Suprapubic skin (tissue), 4 donors: ENCODE data around the gene PIK3R3. TPM values are rescaled to one million over a fixed set of nuclear protein-coding genes. Genes with fewer than 3 reads are reported as not detected.

Experiments used
- DNase-seq, 2 donors: peaks; one replicate each; pipeline ENCODE4 v3.0.0-alpha.2; 2019; ENCODE audit warnings: low spot score in 2 of 2
- H3K27ac ChIP-seq: fragments of 200-600 bp; sonication (generic); one replicate; pipeline ENCODE4 v1.5.1; 2019
- H3K27me3 ChIP-seq: fragments of 200-600 bp; sonication (generic); one replicate; pipeline ENCODE4 v1.5.1; 2019
- H3K36me3 ChIP-seq: fragments of 200-600 bp; sonication (generic); one replicate; pipeline ENCODE4 v1.5.1; 2019
- H3K4me1 ChIP-seq: fragments of 200-600 bp; sonication (generic); one replicate; pipeline ENCODE4 v1.5.1; 2019
- H3K4me3 ChIP-seq: fragments of 200-600 bp; sonication (generic); one replicate; pipeline ENCODE4 v1.5.1; 2019; ENCODE audit warnings: mild to moderate bottlenecking
- H3K9me3 ChIP-seq: fragments of 200-600 bp; sonication (generic); one replicate; pipeline ENCODE4 v1.5.1; 2019
- CTCF ChIP-seq, 2 donors: fragments of 200-600 bp in 1 of 2; fragments of 450-650 bp in 1 of 2; sonication (generic) in 1 of 2; IDR thresholded peaks; one replicate each; pipeline ENCODE4 v1.5.1; 2016 to 2019; ENCODE audit warnings: antibody characterized with exemption in 2 of 2, mild to moderate bottlenecking in 1 of 2, moderate library complexity in 1 of 2
- EP300 ChIP-seq: sonication (generic); formaldehyde crosslinking; IDR thresholded peaks from one replicate; pipeline ENCODE4 v1.6.1; 2017; ENCODE audit warnings: antibody characterized with exemption
- POLR2A ChIP-seq, 2 donors: fragments of 450-650 bp; IDR thresholded peaks; one replicate each; pipeline ENCODE4 v1.6.1; 2017; ENCODE audit warnings: antibody characterized with exemption in 2 of 2, mild to moderate bottlenecking in 2 of 2, moderate library complexity in 2 of 2
- POLR2AphosphoS5 ChIP-seq, 3 donors: sonication (generic); formaldehyde crosslinking; IDR thresholded peaks; one replicate each; pipeline ENCODE4 v1.6.1; 2017; ENCODE audit warnings: antibody characterized with exemption in 3 of 3
- WGBS: methylation state at CpG from one replicate; pipeline ENCODE4 v1.1.5; 2018; 5-methylcytosine and 5-hydroxymethylcytosine counted together
- total RNA-seq, 4 donors: library from RNA; depleted of rRNA; stranded (reverse); fragments of >200 nt; gene quantifications; one replicate each; pipeline ENCODE4 v1.1.0, GENCODE V29; 2016

Gene PIK3R3
- total RNA-seq, 4 donors from 2014 or later = 6.1 to 16.5 (median 11.2) TPM

- H3K27ac ChIP-seq = no peak overlapping the region
- H3K4me1 ChIP-seq = no peaks in the 10 kb centered on the region
- H3K9me3 ChIP-seq = no peaks in the 10 kb centered on the region
- no peak for DNase-seq
- no peak overlapping the region for H3K4me3 ChIP-seq
- no peaks in the 10 kb centered on the region for H3K36me3 ChIP-seq
- 90% methylated on average over 5 of the region's 5 CpGs for WGBS
- TF ChIP-seq EP300 (no peak), CTCF (IDR thresholded peaks at IDR 0.05) (no peak), POLR2AphosphoS5 (IDR thresholded peaks at IDR 0.05) (no peak), POLR2A (IDR thresholded peaks at IDR 0.05) (no peak)
- H3K27me3 ChIP-seq = no peaks in the 10 kb centered on the region
These were observed 14.5 kb downstream of the PIK3R3 start for GRCh38 chr1:46117810-46118494.

- H3K4me1 ChIP-seq = no peaks in the 10 kb centered on the region
- DNase-seq = no peak
- H3K36me3 ChIP-seq = no peaks in the 10 kb centered on the region
- TF ChIP-seq POLR2AphosphoS5 (IDR thresholded peaks at IDR 0.05) (no peak), EP300 (no peak), POLR2A (IDR thresholded peaks at IDR 0.05) (no peak), CTCF (IDR thresholded peaks at IDR 0.05) (no peak)
- H3K27ac ChIP-seq = no peak overlapping the region
- WGBS = 77% methylated on average over 2 of the region's 2 CpGs
- H3K4me3 ChIP-seq = no peak overlapping the region
- H3K9me3 ChIP-seq = no peaks in the 10 kb centered on the region
- H3K27me3 ChIP-seq = no peaks in the 10 kb centered on the region
These were observed 17.4 kb downstream of the PIK3R3 start for GRCh38 chr1:46114925-46115603.

- Histone ChIP-seq H3K27ac (no peak overlapping the region), H3K4me1 (no peaks in the 10 kb centered on the region), H3K36me3 (no peaks in the 10 kb centered on the region), H3K9me3 (no peaks in the 10 kb centered on the region), H3K4me3 (no peak overlapping the region), H3K27me3 (no peaks in the 10 kb centered on the region)
- no peak for DNase-seq
- TF ChIP-seq CTCF (IDR thresholded peaks at IDR 0.05) (no peak), POLR2AphosphoS5 (IDR thresholded peaks at IDR 0.05) (no peak), POLR2A (IDR thresholded peaks at IDR 0.05) (no peak), EP300 (no peak)
- WGBS = 87% methylated on average over 5 of the region's 5 CpGs
These were observed 18.5 kb downstream of the PIK3R3 start for GRCh38 chr1:46113948-46114347.

- WGBS = 85% methylated on average over 1 of the region's 1 CpG
- Histone ChIP-seq H3K4me3 (no peak overlapping the region), H3K27ac (no peak overlapping the region), H3K4me1 (no peaks in the 10 kb centered on the region), H3K9me3 (no peaks in the 10 kb centered on the region), H3K27me3 (no peaks in the 10 kb centered on the region), H3K36me3 (no peaks in the 10 kb centered on the region)
- no peak for DNase-seq
- no peak for TF ChIP-seq POLR2AphosphoS5 (IDR thresholded peaks at IDR 0.05)
- TF ChIP-seq POLR2A (IDR thresholded peaks at IDR 0.05) = no peak
- TF ChIP-seq EP300 = no peak
- no peak for TF ChIP-seq CTCF (IDR thresholded peaks at IDR 0.05)
These were observed 20.3 kb downstream of the PIK3R3 start for GRCh38 chr1:46112108-46112507.

DNA sequence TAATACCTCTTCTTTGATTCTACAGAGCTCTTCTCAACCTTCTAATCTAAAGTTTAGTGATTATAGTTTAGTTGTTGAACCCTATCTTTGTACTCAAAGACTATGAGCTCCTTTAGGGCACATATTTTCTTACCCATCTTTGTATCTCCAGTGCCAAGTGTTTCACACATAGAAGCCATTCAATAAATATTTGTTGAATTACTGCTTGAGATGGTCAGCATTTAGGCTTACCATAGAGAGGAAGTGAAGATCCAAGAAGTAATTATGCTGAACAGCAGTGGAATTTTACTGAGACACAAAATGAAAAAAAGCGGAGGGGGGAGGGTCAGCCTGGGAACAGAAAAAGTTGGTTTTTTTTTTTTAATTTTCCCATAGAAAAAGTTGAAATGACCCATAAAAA, 21.9 kb downstream of the PIK3R3 start:
- TF ChIP-seq EP300 (no peak), CTCF (IDR thresholded peaks at IDR 0.05) (no peak), POLR2AphosphoS5 (IDR thresholded peaks at IDR 0.05) (no peak), POLR2A (IDR thresholded peaks at IDR 0.05) (no peak)
- H3K4me3 ChIP-seq = no peak overlapping the region

More for the DNA sequence above, 21.9 kb downstream of the PIK3R3 start:
- no peak for DNase-seq
- 88% methylated on average over 1 of the region's 1 CpG for WGBS
- H3K9me3 ChIP-seq = no peaks in the 10 kb centered on the region
- H3K4me1 ChIP-seq = no peaks in the 10 kb centered on the region
- no peaks in the 10 kb centered on the region for H3K27me3 ChIP-seq
- H3K36me3 ChIP-seq = no peaks in the 10 kb centered on the region
- H3K27ac ChIP-seq = no peak overlapping the region
